NCI-H2081 treated with DMSO at 0.1 percent for 48 hours (cell line): ENCODE data around the gene MRPL41.
"Not testable (repeated sequence)": the region's sequence is repeated elsewhere in the genome, so short reads cannot be mapped to it uniquely, and the experiment has no call there.

Source experiments
- DNase-seq: peaks from one replicate; lab custom pipeline; 2025; lab: John Stamatoyannopoulos, UW

The MRPL41 gene

GRCh38 chr9:137551264-137552021 is at the start of gene MRPL41:
MRPL41 (plus strand) TSS chr9:137551879; CDS start chr9:137552082, 203 bp downstream.
- peak; percentile 33 for DNase-seq

DNA sequence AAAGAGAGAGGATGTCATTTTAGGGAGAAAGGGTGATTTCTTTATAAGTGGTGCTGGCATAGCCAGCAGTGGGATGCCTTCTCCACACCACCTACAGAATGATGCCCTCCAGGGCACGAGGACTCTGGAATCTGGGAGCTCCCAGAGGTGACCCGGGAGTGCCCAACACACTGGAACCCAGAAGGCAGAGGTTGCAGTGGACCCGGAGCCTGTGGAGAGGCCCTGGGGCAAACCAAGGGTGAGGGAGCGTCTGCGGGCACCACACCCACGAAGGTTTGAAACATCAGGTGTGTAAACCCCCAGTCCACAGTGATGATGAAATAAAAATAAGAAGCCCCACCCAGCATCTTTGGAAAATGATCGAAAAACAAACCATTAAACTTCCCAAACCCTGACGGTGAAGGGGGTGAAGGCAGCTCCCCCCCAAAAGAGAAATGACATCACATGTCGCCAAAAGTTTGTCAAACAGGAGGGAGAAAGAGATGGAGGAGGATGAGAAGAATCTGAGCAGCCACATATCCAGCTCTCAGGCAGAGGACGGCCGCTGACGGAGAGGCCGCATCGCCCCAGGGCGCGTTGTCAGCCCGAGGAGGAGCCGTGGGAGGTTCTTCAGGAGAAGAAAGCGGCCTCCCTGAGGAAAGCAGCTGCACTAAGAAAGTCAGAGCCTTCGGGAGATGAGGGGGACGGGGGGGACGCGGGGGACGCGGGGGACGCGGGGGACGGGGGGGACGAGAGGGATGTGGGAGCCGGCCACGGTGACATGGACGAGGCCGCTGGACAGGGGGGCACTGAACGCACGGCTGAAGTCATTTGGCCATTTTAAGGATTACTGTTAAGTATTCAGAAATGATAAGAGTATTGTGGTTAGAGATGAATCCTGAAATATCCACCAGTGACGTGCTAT is 49.4 kb upstream of the MRPL41 start:
- no peak for DNase-seq

DNA sequence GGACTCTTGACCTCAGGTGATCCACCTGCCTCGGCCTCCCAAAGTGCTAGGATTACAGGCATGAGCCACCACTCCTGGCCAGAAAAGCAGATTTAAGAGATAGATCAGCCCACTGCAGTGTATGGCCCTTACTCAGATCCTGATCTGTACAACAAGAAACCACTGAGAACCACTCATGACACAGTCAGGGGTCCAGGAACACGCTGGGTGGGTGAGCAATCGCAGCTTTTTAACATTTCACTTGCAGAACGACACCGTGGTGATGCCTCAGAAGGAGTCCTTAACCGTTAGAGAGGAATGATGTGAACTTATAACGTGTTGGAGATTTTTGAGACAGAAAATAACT is 47.3 kb upstream of the MRPL41 start:
- no peak for DNase-seq

DNA sequence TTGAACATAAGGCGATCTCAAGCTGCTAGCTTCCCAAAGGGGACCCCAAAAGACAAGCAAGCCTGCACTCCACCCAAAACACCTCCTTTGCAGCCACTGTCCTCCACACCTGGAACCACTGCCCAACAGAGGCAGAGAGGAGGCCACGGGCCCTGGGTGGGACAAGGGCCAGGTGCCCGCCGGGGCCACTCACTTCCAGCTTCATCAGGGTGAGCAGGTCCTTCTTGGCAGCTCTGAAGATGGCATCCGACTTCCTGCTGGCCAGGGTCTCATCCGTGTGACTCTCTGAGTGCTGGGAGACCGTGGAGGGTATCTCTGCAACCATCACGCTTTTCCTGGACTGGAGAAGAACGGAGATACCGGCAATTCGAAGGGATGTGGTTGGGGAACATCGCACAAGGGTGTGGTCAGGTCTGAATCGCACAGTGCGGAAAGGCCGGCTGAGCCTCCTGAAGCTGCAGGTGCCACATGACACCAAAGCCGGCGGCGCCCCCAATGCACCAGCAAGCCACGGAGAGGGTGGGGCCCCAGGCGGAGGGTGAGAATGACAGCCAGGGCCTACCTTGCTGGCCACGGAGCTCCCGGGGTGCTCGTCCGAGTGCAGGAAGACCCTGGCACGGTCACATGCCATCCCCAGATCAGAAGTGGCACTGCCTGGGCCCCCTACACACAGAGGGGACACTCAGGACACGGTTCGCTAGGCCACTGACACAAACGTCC is 46.1 kb upstream of the MRPL41 start:
- DNase-seq = no peak

DNA sequence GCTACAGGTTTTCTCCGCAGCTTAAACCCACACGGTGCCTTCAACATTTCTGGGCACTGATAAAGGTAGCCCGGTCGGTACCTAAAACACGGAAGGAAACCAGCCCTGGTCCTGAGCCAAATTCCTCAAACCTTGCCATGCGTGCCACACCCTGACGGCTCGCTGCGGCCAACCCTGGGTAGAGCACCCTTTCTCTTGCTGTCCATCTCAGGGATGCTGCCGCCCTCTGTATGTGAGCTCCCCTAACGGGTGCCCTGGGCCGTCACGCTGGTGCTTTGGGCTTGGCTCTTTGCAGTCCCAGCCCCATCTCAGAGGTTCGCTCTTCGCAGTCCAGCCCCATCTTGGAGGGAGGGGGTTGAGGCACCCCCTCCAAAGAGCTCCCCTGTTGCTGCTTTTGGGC is 45.4 kb upstream of the MRPL41 start:
- DNase-seq = no peak

- no peak for DNase-seq
These were observed 44.9 kb upstream of the MRPL41 start for GRCh38 chr9:137506702-137507171.

- DNase-seq = no peak
These were observed 42.5 kb upstream of the MRPL41 start for GRCh38 chr9:137509198-137509597.

DNA sequence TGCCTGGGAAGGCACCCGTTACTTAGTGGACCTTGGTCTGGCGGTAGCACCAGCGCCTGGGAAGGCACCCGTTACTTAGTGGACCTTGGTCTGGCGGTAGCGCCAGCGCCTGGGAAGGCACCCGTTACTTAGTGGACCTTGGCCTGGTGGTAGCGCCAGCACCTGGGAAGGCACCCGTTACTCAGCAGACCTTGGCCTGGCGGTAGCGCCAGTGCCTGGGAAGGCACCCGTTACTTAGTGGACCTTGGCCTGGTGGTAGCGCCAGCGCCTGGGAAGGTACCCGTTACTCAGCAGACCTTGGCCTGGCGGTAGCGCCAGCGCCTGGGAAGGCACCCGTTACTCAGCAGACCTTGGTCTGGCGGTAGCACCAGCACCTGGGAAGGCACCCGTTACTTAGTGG is 40.6 kb upstream of the MRPL41 start:
- not testable (repeated sequence) for DNase-seq

DNA sequence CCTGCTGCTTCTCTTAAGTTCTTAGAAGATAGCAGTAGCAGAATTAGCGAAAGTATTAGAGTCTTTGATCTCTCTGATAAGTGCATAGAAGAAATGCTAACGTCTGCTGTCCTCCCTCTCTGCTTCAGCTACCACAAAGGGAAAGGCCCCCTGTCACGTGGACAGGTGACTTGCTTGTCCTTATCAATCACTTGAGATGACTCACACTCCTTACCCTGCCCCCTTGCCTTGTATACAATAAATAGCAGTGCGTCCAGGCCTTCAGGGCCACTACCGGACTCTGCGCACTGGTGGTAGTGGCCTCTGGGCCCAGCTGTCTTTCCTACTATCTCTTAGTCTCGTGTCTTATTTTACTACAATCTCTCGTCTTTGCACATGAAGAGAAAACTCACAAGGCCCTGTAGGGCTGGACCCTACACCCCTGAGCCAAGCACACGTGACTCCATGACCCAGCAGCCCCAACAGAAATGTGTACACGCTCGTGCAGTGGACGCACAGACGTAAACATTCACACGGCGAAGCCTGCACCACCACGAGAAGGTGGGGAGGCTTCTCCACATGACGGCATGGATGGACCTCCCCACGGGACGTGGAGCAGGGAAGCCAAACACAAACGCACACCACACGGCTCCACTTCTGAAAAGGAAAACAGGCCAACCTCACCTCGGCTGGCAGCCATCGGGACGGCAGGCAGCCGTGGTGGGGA is 39.8 kb upstream of the MRPL41 start:
- no peak for DNase-seq

GRCh38 chr9:137513136-137513535 is 38.5 kb upstream of the MRPL41 start:
- not testable (repeated sequence) for DNase-seq

DNA sequence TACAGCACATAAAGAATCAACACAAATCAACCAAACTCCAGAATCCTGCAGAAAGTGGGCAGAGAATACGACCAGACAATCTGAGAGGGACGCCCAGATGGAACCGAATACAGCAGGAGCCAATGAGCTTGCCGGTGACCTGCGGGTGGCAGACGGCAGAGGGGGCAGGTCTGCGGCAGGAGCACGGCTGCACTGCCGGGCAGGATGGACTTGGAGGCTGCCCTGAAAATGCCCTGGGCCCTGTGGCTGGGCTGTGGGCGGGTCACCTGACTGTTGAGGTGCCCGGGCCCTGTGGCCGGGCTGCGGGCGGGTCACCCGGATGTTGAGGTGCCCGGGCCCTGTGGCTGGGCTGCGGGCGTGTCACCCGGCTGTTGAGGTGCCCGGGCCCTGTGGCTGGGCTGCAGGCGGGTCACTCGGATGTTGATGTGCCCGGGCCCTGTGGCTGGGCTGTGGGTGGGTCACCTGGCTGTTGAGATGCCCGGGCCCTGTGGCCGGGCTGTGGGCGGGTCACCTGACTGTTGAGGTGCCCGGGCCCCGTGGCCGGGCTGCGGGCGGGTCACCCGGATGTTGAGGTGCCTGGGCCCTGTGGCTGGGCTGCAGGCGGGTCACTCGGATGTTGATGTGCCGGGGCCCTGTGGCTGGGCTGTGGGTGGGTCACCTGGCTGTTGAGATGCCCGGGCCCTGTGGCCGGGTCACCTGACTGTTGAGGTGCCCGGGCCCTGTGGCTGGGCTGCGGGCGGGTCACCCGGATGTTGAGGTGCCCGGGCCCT is 37.7 kb upstream of the MRPL41 start:
- DNase-seq = not testable (repeated sequence)

- DNase-seq = no peak
These were observed 36.9 kb upstream of the MRPL41 start for GRCh38 chr9:137514691-137515337.

DNA sequence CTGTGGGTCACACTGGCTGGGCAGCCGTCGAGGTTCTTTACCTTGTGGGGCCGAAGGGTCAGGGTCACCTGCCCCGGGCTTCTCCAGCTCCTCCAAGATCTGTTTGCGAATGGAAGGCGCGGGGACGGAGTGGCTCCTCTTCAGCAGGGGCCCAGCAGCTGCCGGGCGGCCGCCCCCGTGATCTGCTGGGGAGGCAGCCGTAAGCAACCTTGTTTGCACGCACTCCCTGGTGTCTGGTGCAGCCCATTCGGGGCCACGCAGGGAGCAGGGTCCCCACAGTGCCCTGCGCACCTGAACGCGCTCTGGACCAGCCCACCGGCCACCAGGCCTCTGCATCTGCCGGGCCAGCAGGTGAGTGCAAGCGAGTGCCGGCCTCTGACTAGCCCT is 36.3 kb upstream of the MRPL41 start:
- no peak for DNase-seq

DNA sequence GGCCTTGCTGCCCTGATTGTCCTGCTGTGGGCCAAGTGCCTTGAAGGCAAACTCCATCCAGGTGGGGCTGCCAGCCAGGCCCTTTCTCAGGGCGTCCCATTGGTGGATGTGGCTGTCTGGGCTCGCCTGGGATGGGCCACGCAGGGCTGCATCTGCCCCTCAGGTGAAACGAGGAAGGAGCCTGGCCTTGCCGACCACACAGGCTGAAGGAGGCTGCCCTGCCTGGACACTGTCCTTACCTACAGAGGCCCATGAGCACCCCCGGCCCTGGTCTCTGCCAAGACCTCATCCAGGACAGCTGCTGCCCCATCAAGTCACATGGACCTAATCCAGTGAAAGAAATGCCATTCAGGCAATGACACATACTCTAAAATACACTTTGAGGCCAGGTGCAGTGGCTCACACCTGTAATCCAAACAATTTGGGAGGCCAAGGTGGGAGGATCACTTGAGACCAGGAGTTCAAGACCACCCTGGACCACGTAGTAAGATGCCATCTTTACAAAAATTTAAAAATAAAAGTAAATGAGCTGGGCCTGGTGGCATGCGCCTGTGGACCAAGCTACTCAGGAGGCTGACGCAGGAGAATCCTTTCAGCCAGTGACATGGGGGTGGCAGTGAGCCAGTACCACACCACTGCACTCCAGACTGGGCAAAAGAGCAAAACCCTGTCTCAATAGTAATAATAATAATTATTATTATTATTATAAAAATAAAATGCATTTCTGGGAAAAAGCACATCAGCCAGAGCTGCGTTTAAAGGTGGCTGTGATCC is 35.3 kb upstream of the MRPL41 start:
- DNase-seq = no peak

- DNase-seq = not testable (repeated sequence)
These were observed 32.8 kb upstream of the MRPL41 start for GRCh38 chr9:137518661-137519459.

GRCh38 chr9:137519553-137519952 is 32.1 kb upstream of the MRPL41 start:
- DNase-seq = no peak

DNA sequence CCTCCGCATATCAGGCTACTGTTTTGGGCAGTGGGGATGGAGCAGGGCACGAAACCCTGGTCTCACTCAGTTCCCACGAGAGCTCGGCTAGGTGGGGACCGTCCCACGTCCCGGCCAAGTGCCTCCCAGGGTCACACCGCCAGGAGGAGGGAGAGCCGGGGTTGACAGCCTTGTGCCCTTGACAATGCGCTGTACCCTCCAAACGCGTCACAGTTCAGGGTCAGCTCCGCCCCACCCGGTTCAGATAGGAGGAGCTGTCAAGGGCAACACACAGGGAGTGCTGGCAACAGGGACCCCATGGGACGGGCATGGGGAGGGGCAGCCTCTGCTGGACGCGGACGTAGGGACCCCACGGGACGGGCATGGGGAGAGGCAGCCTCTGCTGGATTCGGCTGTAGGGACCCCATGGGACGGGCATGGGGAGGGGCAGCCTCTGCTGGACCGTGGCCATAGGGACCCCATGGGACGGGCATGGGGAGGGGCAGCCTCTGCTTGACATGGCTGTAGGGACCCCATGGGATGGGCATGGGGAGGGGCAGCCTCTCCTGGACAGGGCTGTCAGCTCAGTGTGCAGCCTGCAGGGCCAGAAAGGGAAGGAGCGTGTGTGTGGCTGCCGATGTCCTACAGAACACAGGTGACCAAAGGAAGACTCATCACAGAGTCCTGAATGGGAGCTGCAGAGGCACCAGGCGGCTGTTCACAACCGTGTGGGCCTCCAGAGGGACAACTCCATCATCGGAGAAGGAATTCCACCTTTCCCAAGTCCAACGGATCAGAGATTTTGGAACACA is 30.9 kb upstream of the MRPL41 start:
- no peak for DNase-seq

DNA sequence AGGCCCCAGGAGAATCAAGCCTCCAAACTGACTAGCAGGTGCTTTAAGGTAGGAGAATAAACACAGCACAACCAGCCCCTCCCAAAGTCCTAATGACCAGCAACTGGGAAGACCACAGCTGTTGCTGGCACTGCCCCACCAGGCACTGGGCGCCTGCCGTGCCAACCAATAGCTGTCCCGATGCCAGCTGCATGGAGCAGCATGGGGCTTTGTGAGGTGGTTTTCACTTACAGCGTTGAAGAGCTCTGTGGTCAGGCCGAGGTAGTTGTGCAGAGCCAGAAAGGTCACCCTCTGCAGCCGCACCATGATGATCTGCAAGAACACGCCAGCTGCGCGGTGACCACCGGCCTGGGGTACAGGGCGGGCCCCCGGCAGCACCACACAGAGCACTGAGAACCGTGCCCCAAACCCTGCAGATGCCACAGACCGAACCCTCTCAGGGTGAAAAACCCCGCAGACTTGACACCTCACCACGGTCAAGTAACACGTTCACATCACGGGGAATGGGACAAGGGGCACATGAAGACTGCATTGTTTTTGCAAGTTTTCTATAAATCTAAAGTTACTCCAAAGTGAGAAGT is 30.2 kb upstream of the MRPL41 start:
- DNase-seq = no peak
